HCT116 (cell line): ENCODE results near the gene KCNJ1. TPM values are rescaled to one million over a fixed set of nuclear protein-coding genes. Genes with fewer than 3 reads are reported as not detected.

Experiments used
- ATAC-seq: fragments of 200-7000 bp; cut with Tn5 transposase; 2 replicates; pipeline ENCODE4 v1.9.1; 2020; ENCODE audit warnings: mild to moderate bottlenecking, moderate library complexity
- BruUV-seq: library from RNA; stranded (reverse); fragments of 400-500 nt; replicated peaks from 2 replicates; lab custom pipeline; 2021; lab: Mats Ljungman, UMichigan
- CTCF ChIA-PET: fragments of 300-600 bp; sonication (Branson Sonifier 250); formaldehyde crosslinking; loops from one replicate; lab custom pipeline; 2021; ENCODE audit warnings: antibody characterized with exemption; lab: Charles Lee
- POLR2A ChIA-PET: fragments of 300-600, 350-600 bp; sonication (Branson Sonifier 250); formaldehyde crosslinking; loops from one replicate; lab custom pipeline; 2021; ENCODE audit warnings: antibody characterized with exemption; lab: Charles Lee
- RAD21 ChIA-PET, 2 experiments: fragments of 300-600 bp; sonication (Branson Sonifier 250); formaldehyde crosslinking; loops; one replicate each; lab custom pipeline; 2023; ENCODE audit warnings: low total read pairs in 2 of 2; ENCODE audit not compliant: uncharacterized antibody in 2 of 2, unreplicated experiment in 2 of 2, low non-redundant PET in 1 of 2; lab: Charles Lee
- DNase-seq: peaks from one replicate; pipeline ENCODE4 v3.0.0-alpha.2; 2010; ENCODE audit warnings: low read depth, low spot score
- H2AFZ ChIP-seq: fragments of 200-600 bp; shearing (Covaris generic), sonication (generic); 2 replicates; pipeline ENCODE4 v1.6.1; 2017; ENCODE audit warnings: low read depth, mixed run types, mixed read lengths, antibody characterized with exemption, low read length; ENCODE audit not compliant: poor library complexity, severe bottlenecking
- H3K27ac ChIP-seq: 2 replicates; pipeline ENCODE4 v1.5.1; 2012; ENCODE audit warnings: low read depth, low read length
- H3K27me3 ChIP-seq: fragments of 200-600 bp; sonication (generic); 2 replicates; pipeline ENCODE4 v1.6.1; 2016; ENCODE audit warnings: mixed run types, low read length, mixed read lengths; ENCODE audit not compliant: insufficient read depth
- H3K36me3 ChIP-seq, 2 experiments: fragments of 200-500 bp in 1 of 2; fragments of 200-600 bp in 1 of 2; sonication (Bioruptor generic) in 1 of 2; sonication (generic) in 1 of 2; 2 replicates each; pipeline versions ENCODE4 v1.5.1 to v1.6.1; 2014 to 2016; ENCODE audit warnings: low read length in 2 of 2, inconsistent platforms in 1 of 2, mixed read lengths in 1 of 2, mixed run types in 1 of 2; ENCODE audit not compliant: insufficient read depth in 2 of 2, control insufficient read depth in 1 of 2
- H3K4me1 ChIP-seq, 2 experiments: fragments of 200-600 bp in 1 of 2; sonication (generic) in 1 of 2; 2 replicates each; pipeline versions ENCODE4 v1.5.1 to v1.6.1; 2012 to 2017; ENCODE audit warnings: low read length in 2 of 2, inconsistent platforms in 1 of 2, mild to moderate bottlenecking in 1 of 2, mixed read lengths in 1 of 2, mixed run types in 1 of 2, moderate library complexity in 1 of 2; ENCODE audit not compliant: insufficient read depth in 2 of 2, control insufficient read depth in 1 of 2
- H3K4me2 ChIP-seq: fragments of 200-600 bp; sonication (generic); 2 replicates; pipeline ENCODE4 v1.6.1; 2017; ENCODE audit warnings: mixed run types, low read length, mixed read lengths
- H3K4me3 ChIP-seq, 2 experiments: fragments of 200-600 bp in 1 of 2; sonication (generic) in 1 of 2; replicated peaks in 1 of 2; 2 replicates each; pipeline ENCODE4 v1.5.1; 2011 to 2016; ENCODE audit warnings: low read length in 2 of 2, control low read depth in 1 of 2, low read depth in 1 of 2, mild to moderate bottlenecking in 1 of 2, mixed read lengths in 1 of 2, mixed run types in 1 of 2
- H3K79me2 ChIP-seq: fragments of 200-600 bp; sonication (generic); 2 replicates; pipeline ENCODE4 v1.6.1; 2017; ENCODE audit warnings: mild to moderate bottlenecking, mixed run types, low read length, moderate library complexity, mixed read lengths; ENCODE audit not compliant: insufficient read depth
- H3K9ac ChIP-seq: fragments of 200-600 bp; sonication (generic); 2 replicates; pipeline ENCODE4 v1.6.1; 2016; ENCODE audit warnings: low read length, mixed read lengths
- H3K9me2 ChIP-seq: fragments of 200-600 bp; sonication (generic), shearing (Covaris generic); 2 replicates; pipeline ENCODE4 v1.6.1; 2017; ENCODE audit warnings: mixed run types, mild to moderate bottlenecking, moderate library complexity; ENCODE audit not compliant: insufficient read depth
- H3K9me3 ChIP-seq, 2 experiments: fragments of 200-500 bp in 1 of 2; fragments of 200-600 bp in 1 of 2; sonication (Bioruptor generic) in 1 of 2; sonication (generic) in 1 of 2; 2 replicates each; pipeline ENCODE4 v1.6.1; 2014 to 2017; ENCODE audit warnings: low read length in 2 of 2, mixed read lengths in 2 of 2, inconsistent platforms in 1 of 2, low read depth in 1 of 2, mild to moderate bottlenecking in 1 of 2, mixed run types in 1 of 2, moderate library complexity in 1 of 2; ENCODE audit not compliant: control insufficient read depth in 1 of 2, insufficient read depth in 1 of 2
- H4K20me1 ChIP-seq: fragments of 200-600 bp; sonication (generic), shearing (Covaris generic); 2 replicates; pipeline ENCODE4 v1.6.1; 2017; ENCODE audit warnings: mixed run types, mild to moderate bottlenecking, moderate library complexity; ENCODE audit not compliant: insufficient read depth
- CBX3 ChIP-seq: IDR thresholded peaks from 2 replicates; pipeline ENCODE4 v1.6.1; 2012; ENCODE audit warnings: low read depth
- CEBPB ChIP-seq: IDR thresholded peaks from 2 replicates; pipeline ENCODE4 v1.6.1; 2012; ENCODE audit warnings: low read depth
- CTCF ChIP-seq, 3 experiments: fragments of 200-600 bp in 1 of 3; sonication (generic) in 1 of 3; IDR thresholded peaks in 2 of 3; conservative IDR thresholded peaks in 1 of 3; 2 replicates each; pipeline ENCODE4 v1.5.1; 2012 to 2017; ENCODE audit warnings: low read depth in 2 of 3, low read length in 2 of 3, antibody characterized with exemption in 1 of 3, borderline replicate concordance in 1 of 3, control low read depth in 1 of 3, mild to moderate bottlenecking in 1 of 3, mixed read lengths in 1 of 3, mixed run types in 1 of 3, moderate library complexity in 1 of 3; ENCODE audit not compliant: insufficient read depth in 1 of 3
- EGR1 ChIP-seq: IDR thresholded peaks from 2 replicates; pipeline ENCODE4 v1.6.1; 2012; ENCODE audit warnings: low read depth
- ELF1 ChIP-seq: IDR thresholded peaks from 2 replicates; pipeline ENCODE4 v1.6.1; 2012; ENCODE audit warnings: low read depth, borderline replicate concordance
- JUND ChIP-seq: IDR thresholded peaks from 2 replicates; pipeline ENCODE4 v1.6.1; 2012
- MAX ChIP-seq: IDR thresholded peaks from 2 replicates; pipeline ENCODE4 v1.6.1; 2012
- POLR2A ChIP-seq: IDR thresholded peaks from 2 replicates; pipeline ENCODE4 v1.7.0; 2011; ENCODE audit warnings: borderline replicate concordance; ENCODE audit not compliant: insufficient read depth, insufficient read length; ENCODE audit errors: extremely low read depth
- POLR2AphosphoS5 ChIP-seq: IDR thresholded peaks from 2 replicates; pipeline ENCODE4 v1.6.1; 2011; ENCODE audit warnings: mild to moderate bottlenecking, low read depth, low read length, moderate library complexity
- RAD21 ChIP-seq: IDR thresholded peaks from 2 replicates; pipeline ENCODE4 v1.6.1; 2012; ENCODE audit warnings: low read depth, mild to moderate bottlenecking
- REST ChIP-seq: IDR thresholded peaks from 2 replicates; pipeline ENCODE4 v1.6.1; 2012; ENCODE audit warnings: low read depth
- SP1 ChIP-seq: IDR thresholded peaks from 2 replicates; pipeline ENCODE4 v1.6.1; 2012; ENCODE audit warnings: low read depth
- SRF ChIP-seq: IDR thresholded peaks from 2 replicates; pipeline ENCODE4 v1.6.1; 2012; ENCODE audit warnings: low read depth
- TCF7L2 ChIP-seq: IDR thresholded peaks from 2 replicates; pipeline ENCODE4 v1.7.0; 2011; ENCODE audit warnings: borderline replicate concordance, inconsistent platforms; ENCODE audit not compliant: insufficient read depth, insufficient read length; ENCODE audit errors: extremely low read depth
- YY1 ChIP-seq: IDR thresholded peaks from 2 replicates; pipeline ENCODE4 v1.6.1; 2011; ENCODE audit warnings: low read length, low read depth, moderate library complexity, mild to moderate bottlenecking; ENCODE audit not compliant: insufficient replicate concordance; ENCODE audit errors: extremely low read depth
- ZBTB33 ChIP-seq: IDR thresholded peaks from 2 replicates; pipeline ENCODE4 v1.6.1; 2011; ENCODE audit warnings: mild to moderate bottlenecking, low read length, moderate library complexity; ENCODE audit not compliant: insufficient replicate concordance; ENCODE audit errors: extremely low read depth
- ZFX ChIP-seq: fragments of 450-650 bp; IDR thresholded peaks from 2 replicates; pipeline ENCODE4 v1.6.1; 2017
- ZNF274 ChIP-seq: fragments of 200-500 bp; sonication (Bioruptor generic); IDR thresholded peaks from 2 replicates; pipeline ENCODE4 v1.6.1; 2014; ENCODE audit warnings: mild to moderate bottlenecking, low read depth, low read length, inconsistent platforms
- intact Hi-C: fragments of 100-400 bp; cut with micrococcal nuclease; formaldehyde crosslinking; loops from 2 replicates; pipeline ENCODE4 v1.10.0; 2022
- total RNA-seq: library from RNA; stranded (reverse); gene quantifications from one replicate; pipeline ENCODE4 v1.2.1, GENCODE V29; 2021; ENCODE audit not compliant: unreplicated experiment

KCNJ1 gene
- total RNA-seq, 1 experiment from 2014 or later = 0.15 TPM

GRCh38 chr11:128822130-128822529 is 45.0 kb downstream of the KCNJ1 start:
- Histone ChIP-seq H3K27ac (no peak overlapping the region), H3K36me3 (no peaks in the 10 kb centered on the region), H3K9me3 (no peaks in the 10 kb centered on the region), H4K20me1 (no peaks in the 10 kb centered on the region), H3K27me3 (0 out of 2 replicates have a peak, but pooled peaks cover under 1% of the 10 kb centered on the region), H3K4me1 (no peaks in the 10 kb centered on the region), H3K9ac (no peak overlapping the region), H3K79me2 (no peaks in the 10 kb centered on the region), H3K9me2 (no peaks in the 10 kb centered on the region), H2AFZ (no peak overlapping the region), H3K4me2 (no peak overlapping the region), H3K4me3 (no peak overlapping the region)
- no peak for ATAC-seq
- ChIA-PET CTCF (no interaction called here), RAD21 (no interaction called here), POLR2A (no interaction called here)
- TF ChIP-seq REST = no peak
- TF ChIP-seq CTCF (IDR thresholded peaks at IDR 0.05 in 2 of 3, conservative IDR thresholded peaks at IDR 0.05 in 1 of 3; ENCODE audit: borderline replicate concordance in 1 of 3, insufficient read depth in 1 of 3, low read depth in 2 of 3, low read length in 2 of 3) = no peak
- no peak for TF ChIP-seq POLR2AphosphoS5
- TF ChIP-seq CEBPB = no peak
- no peak for TF ChIP-seq ZNF274
- no peak for TF ChIP-seq MAX
- TF ChIP-seq JUND = no peak
- TF ChIP-seq ZFX = no peak
- no peak for TF ChIP-seq RAD21
- TF ChIP-seq ELF1 = no peak
- TF ChIP-seq SP1 = no peak
- TF ChIP-seq ZBTB33 = no peak
- no peak for TF ChIP-seq POLR2A
- no peak for TF ChIP-seq SRF
- TF ChIP-seq YY1 = no peak
- TF ChIP-seq EGR1 = no peak
- TF ChIP-seq TCF7L2 = no peak
- TF ChIP-seq CBX3 = no peak
- no TSS peak for BruUV-seq
- DNase-seq = no peak
- intact Hi-C loops = no loop called here
